Left renal cortex interstitium (tissue), 4 donors: ENCODE data around the gene FAM131B. TPM values are rescaled to one million over a fixed set of nuclear protein-coding genes. Genes with fewer than 3 reads are reported as not detected.

Source experiments
- DNase-seq, 4 donors: peaks; one replicate each; pipeline ENCODE4 v3.0.0-alpha.2; 2013; ENCODE audit warnings: low read depth in 4 of 4, low spot score in 2 of 4, missing footprints in 1 of 4
- polyA plus RNA-seq, 4 donors: library from polyadenylated mRNA; unstranded; fragments of 120-200 nt; gene quantifications; one replicate each; pipeline ENCODE4 v1.2.1, GENCODE V29; 2013; ENCODE audit not compliant: insufficient read length in 4 of 4

FAM131B gene
- polyA plus RNA-seq, 4 donors: 2.2 to 2.7 (median 2.4) TPM

GRCh38 chr7:143325240-143325639, 37.3 kb downstream of the FAM131B start:
- no peak for DNase-seq

- DNase-seq: no peak
Measured at GRCh38 chr7:143323653-143324052, 38.9 kb downstream of the FAM131B start.

GRCh38 chr7:143322760-143323633, 39.5 kb downstream of the FAM131B start:
- DNase-seq: no peak

DNA sequence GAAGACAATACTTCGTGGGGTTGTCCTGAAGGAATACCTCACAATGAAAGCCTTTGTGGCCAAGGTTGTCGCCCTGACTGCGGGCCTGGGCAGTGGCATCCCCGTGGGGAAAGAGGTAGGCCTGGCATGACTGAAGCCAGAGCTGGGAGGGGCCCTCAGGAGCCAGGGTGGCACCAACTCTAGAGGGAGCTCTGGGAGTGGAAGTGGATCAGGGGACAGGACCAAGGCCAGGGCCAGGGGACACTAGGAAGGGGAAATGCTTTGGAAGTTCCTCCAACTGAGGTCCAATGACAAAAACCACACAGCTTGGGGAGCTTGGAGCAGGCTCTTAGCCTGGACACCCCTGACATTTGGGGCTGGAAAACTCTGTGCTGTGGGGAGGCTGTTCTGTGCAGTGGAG, 40.8 kb downstream of the FAM131B start:
- no peak for DNase-seq

- no peak for DNase-seq
Measured at GRCh38 chr7:143321242-143321641, 41.3 kb downstream of the FAM131B start.

DNA sequence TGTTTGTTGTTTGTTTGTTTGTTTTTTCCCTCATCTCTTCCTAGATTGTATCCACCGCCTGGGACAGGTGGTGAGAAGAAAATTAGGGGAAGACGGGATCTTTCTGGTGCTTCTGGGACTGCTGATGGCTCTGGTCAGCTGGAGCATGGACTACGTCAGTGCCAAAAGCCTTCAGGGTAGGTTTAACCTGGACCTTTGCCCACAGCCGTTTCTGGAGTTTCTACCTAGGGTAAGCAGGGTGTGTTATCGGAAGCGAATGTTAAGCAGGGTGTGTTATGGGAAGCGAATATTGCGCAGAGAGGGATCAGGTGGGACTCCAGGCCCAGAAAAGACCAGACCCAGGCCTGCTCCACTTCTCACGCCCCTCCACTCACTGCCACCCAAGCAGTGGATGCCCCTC, 41.9 kb downstream of the FAM131B start:
- no peak for DNase-seq

DNA sequence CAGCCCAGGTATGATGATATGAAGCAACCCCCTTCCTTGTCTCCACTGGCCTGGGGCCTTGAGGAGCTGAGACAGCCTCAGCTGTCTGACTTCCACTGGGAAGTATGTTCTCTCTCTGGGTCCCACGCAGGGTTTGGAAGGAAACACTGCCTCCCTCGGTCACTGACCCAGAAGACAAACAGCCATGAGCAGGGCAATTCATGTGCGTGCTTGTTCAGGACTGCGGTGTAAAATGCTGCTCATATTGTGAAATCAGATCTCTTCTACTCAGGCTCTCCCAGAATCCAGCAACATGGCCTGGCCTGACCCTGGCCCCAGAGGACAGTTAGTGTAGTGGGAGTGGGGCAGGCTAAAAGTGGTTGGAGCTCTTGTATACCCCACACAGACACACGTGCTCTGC, 43.9 kb downstream of the FAM131B start:
- no peak for DNase-seq

DNA sequence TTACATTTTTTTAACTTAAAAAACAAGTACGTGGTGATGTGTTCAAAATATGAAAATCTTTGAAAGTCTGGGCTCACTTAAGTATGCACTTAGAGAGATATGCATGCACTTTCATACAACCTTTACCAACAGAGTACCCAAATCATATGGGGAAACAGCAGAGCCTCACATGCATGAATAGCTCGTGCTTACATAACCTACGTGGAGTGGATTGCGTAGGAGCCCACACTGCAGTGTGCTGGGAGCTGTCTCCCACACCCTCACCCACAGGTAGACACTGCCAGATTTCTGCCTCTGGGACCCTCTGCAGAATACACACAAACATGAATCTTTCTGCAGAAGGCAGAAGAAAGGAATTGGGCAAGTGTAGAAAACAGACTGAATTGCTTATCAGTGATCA, 46.0 kb downstream of the FAM131B start:
- no peak for DNase-seq

- DNase-seq: no peak
Measured at GRCh38 chr7:143315776-143316175, 46.7 kb downstream of the FAM131B start, which contains the start of gene CLCN1. TSS of gene CLCN1 (plus strand) at chr7:143316111. CDS start at chr7:143316213, 102 bp downstream.

GRCh38 chr7:143314127-143314526, 48.4 kb downstream of the FAM131B start:
- DNase-seq: no peak

DNA sequence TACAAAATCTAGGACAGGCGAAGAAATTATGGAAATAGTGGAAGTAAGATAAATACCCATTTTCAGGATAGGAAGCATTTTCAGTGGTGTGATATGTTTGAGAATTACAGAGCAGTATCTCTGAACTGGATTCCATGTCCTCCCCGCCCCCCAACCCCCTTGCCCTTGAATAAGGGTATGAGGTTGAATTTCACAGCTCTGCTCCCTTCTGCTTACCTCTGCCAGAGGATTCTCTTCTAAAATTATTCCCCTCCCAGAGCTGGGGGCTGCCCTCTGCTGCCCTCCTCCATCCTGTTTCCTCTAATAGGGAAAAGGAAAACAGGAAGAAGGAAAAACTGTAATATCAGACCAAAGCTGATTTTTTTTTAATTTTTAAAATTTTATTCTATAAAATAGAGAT, 53.9 kb downstream of the FAM131B start:
- DNase-seq: no peak

GRCh38 chr7:143305423-143306070, 57.0 kb downstream of the FAM131B start:
- no peak for DNase-seq

- DNase-seq: no peak
Measured at GRCh38 chr7:143304938-143305337, 57.6 kb downstream of the FAM131B start.

DNA sequence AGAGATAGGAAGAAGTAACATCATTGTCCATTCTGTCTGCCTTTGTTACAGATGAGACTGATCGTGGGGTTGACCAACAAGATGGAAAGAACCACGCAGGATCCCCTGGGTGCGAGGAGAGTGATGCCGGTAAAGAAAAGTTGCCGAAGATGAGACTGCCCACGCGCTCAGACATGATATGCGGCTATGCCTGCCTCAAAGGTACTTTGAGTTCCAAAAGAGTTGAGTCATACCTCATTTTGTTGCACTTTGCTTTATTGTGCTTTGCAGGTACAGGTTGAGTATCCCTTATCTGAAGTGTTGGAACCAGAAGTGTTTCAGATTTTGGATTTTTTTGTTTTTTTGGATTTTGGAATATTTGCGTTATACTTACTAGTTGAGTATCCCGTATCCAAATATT, 58.8 kb downstream of the FAM131B start:
- DNase-seq: no peak

Other genes starting within 250 kb of the FAM131B start
- not detected for gene PIP, start 230.6 kb downstream of the FAM131B start, polyA plus RNA-seq
- not detected for gene TAS2R39, start 179.3 kb downstream of the FAM131B start, polyA plus RNA-seq
- gene TAS2R40, start 140.7 kb downstream of the FAM131B start, polyA plus RNA-seq: not detected
- 100 to 1,000 TPM; 194 to 231 (median 210) TPM for gene GSTK1, start 99.3 kb downstream of the FAM131B start, polyA plus RNA-seq
- 10 to 100 TPM; 53.2 to 74.8 (median 63.0) TPM for gene TMEM139, start 77.8 kb downstream of the FAM131B start, polyA plus RNA-seq
- gene CASP2, start 74.4 kb downstream of the FAM131B start, polyA plus RNA-seq: 10 to 100 TPM; 42.5 to 61.9 (median 53.3) TPM
- gene CLCN1, start 46.6 kb downstream of the FAM131B start, polyA plus RNA-seq: under 1 TPM; 0.05 to 0.17 (median 0.14) TPM
- 100 to 1,000 TPM in 2 of 4 donors, 10 to 100 TPM in 2; 61.8 to 112 (median 96.6) TPM for gene ZYX, start 18.6 kb upstream of the FAM131B start, polyA plus RNA-seq
- gene EPHA1, start 46.1 kb upstream of the FAM131B start, polyA plus RNA-seq: 10 to 100 TPM; 16.3 to 20.4 (median 18.9) TPM
- gene TAS2R60, start 80.7 kb upstream of the FAM131B start, polyA plus RNA-seq: not detected
- not detected for gene TAS2R41, start 115.2 kb upstream of the FAM131B start, polyA plus RNA-seq
- 1 to 10 TPM in 1 of 4 donors, under 1 TPM in 2, not detected in 1; 0.08 to 1.4 (median 0.44) TPM for gene CTAGE15, start 209.1 kb upstream of the FAM131B start, polyA plus RNA-seq